GM12801 (cell line): ENCODE measurements around the gene CATSPERZ.

Experiments used
- CTCF ChIP-seq: IDR thresholded peaks from one replicate; pipeline ENCODE4 v1.5.1; 2011; ENCODE audit warnings: control low read depth; ENCODE audit not compliant: insufficient read length; ENCODE audit errors: extremely low read depth

Gene CATSPERZ

GRCh38 chr11:64349404-64349803 is 49.2 kb downstream of the CATSPERZ start:
- no peak for TF ChIP-seq CTCF

- no peak for TF ChIP-seq CTCF
Observed at GRCh38 chr11:64351136-64351631, 51.0 kb downstream of the CATSPERZ start.

- no peak for TF ChIP-seq CTCF
Observed at GRCh38 chr11:64352099-64352994, 52.2 kb downstream of the CATSPERZ start.

- TF ChIP-seq CTCF = no peak
Observed at GRCh38 chr11:64352995-64353714, 53.0 kb downstream of the CATSPERZ start.

- TF ChIP-seq CTCF = no peak
Observed at GRCh38 chr11:64353715-64354506, 53.8 kb downstream of the CATSPERZ start.
